HG03064 (cell line): ENCODE results near the gene MINK1.
"Not testable (repeated sequence)": the region's sequence is repeated elsewhere in the genome, so short reads cannot be mapped to it uniquely, and the experiment has no call there.

ENCODE experiments used
- ATAC-seq: cut with Tn5 transposase; IDR thresholded peaks from one replicate; pipeline ENCODE4 v1.9.1; 2021; ENCODE audit warnings: low read depth; ENCODE audit not compliant: unreplicated experiment

Gene MINK1

GRCh38 chr17:4843321-4844000, 10.3 kb downstream of the MINK1 start:
- ATAC-seq, result no peak

- no peak for ATAC-seq
Observed at GRCh38 chr17:4845118-4845517, 12.0 kb downstream of the MINK1 start.

- no peak for ATAC-seq
Observed at GRCh38 chr17:4846635-4847390, 13.7 kb downstream of the MINK1 start.

GRCh38 chr17:4849011-4849536, 15.9 kb downstream of the MINK1 start:
- no peak for ATAC-seq

- no peak for ATAC-seq
Observed at GRCh38 chr17:4850246-4850645, 17.1 kb downstream of the MINK1 start.

GRCh38 chr17:4851084-4851483, 17.9 kb downstream of the MINK1 start:
- no peak for ATAC-seq

- no peak for ATAC-seq
Observed at GRCh38 chr17:4852567-4853207, 19.5 kb downstream of the MINK1 start.

GRCh38 chr17:4853208-4853671, 20.1 kb downstream of the MINK1 start:
- no peak for ATAC-seq

GRCh38 chr17:4854111-4854681, 21.1 kb downstream of the MINK1 start:
- no peak for ATAC-seq

- no peak for ATAC-seq
Observed at GRCh38 chr17:4856271-4856936, 23.3 kb downstream of the MINK1 start.

GRCh38 chr17:4856937-4857314, 23.8 kb downstream of the MINK1 start:
- ATAC-seq, result no peak

- not testable (repeated sequence) for ATAC-seq
Observed at GRCh38 chr17:4857347-4857746, 24.2 kb downstream of the MINK1 start.

- ATAC-seq, result no peak
Observed at GRCh38 chr17:4858068-4858881, 25.1 kb downstream of the MINK1 start.

GRCh38 chr17:4858882-4859260, 25.7 kb downstream of the MINK1 start:
- ATAC-seq, result no peak

- no peak for ATAC-seq
Observed at GRCh38 chr17:4859816-4860625, 26.9 kb downstream of the MINK1 start.

GRCh38 chr17:4860651-4861050, 27.5 kb downstream of the MINK1 start:
- ATAC-seq, result no peak

- ATAC-seq, result no peak
Observed at GRCh38 chr17:4861052-4861451, 27.9 kb downstream of the MINK1 start.

GRCh38 chr17:4862720-4863119, 29.6 kb downstream of the MINK1 start:
- no peak for ATAC-seq

- no peak for ATAC-seq
Observed at GRCh38 chr17:4863321-4863720, 30.2 kb downstream of the MINK1 start.
